ENCODE results near the gene PPT1.

GRCh38 chr1:40042341-40042740 is 54.7 kb downstream of the PPT1 start:
- no peak for TF ChIP-seq CTCF (IDR thresholded peaks at IDR 0.05; ENCODE audit: control extremely low read depth in 1 of 3, insufficient read depth in 1 of 3, low read depth in 1 of 3, low read length in 3 of 3)
- no peak for TF ChIP-seq POLR2AphosphoS5 (IDR thresholded peaks at IDR 0.05; ENCODE audit: low read depth, low read length)
- no peak for TF ChIP-seq JUN (IDR thresholded peaks at IDR 0.05; ENCODE audit: low read depth, low read length)
- no peak for TF ChIP-seq RFX5 (IDR thresholded peaks at IDR 0.05; ENCODE audit: borderline replicate concordance, low read depth, low read length)
- TF ChIP-seq BCL11A (IDR thresholded peaks at IDR 0.05; ENCODE audit: low read depth in 2 of 2, low read length in 2 of 2): no peak
- TF ChIP-seq EP300 (IDR thresholded peaks at IDR 0.05; ENCODE audit: borderline replicate concordance in 1 of 2, low read depth in 2 of 2, low read length in 2 of 2): no peak
- no peak for TF ChIP-seq EZH2 (IDR thresholded peaks at IDR 0.05; ENCODE audit: low read depth, low read length, severe bottlenecking)
- no peak for TF ChIP-seq POLR2A (IDR thresholded peaks at IDR 0.05; ENCODE audit: control extremely low read depth in 1 of 2, low read depth in 2 of 2, low read length in 2 of 2)

Data from H1 (cell line).